A549 (cell line): ENCODE data around the gene GZMH. TPM values are rescaled to one million over a fixed set of nuclear protein-coding genes. Genes with fewer than 3 reads are reported as not detected.

ENCODE experiments used
- ATAC-seq, 2 experiments: fragments of 200-7000 bp in 1 of 2; fragments of >200 bp in 1 of 2; cut with Nextera tagmentation in 1 of 2; cut with Tn5 transposase in 1 of 2; 3 replicates each; pipeline versions ENCODE4 v1.8.0 to v1.9.1; 2018 to 2020; ENCODE audit warnings: mild to moderate bottlenecking in 1 of 2, moderate library complexity in 1 of 2
- CTCF ChIA-PET: fragments of 300-600 bp; sonication (Branson Sonifier 250); formaldehyde crosslinking; extraction: SDS; loops from one replicate; lab custom pipeline; 2021; ENCODE audit warnings: antibody characterized with exemption, inconsistent platforms; lab: Yijun Ruan, JAX
- POLR2A ChIA-PET: fragments of 350-600 bp; formaldehyde crosslinking; extraction: SDS; loops from one replicate; lab custom pipeline; 2021; ENCODE audit warnings: antibody characterized with exemption, inconsistent platforms; lab: Yijun Ruan, JAX
- DNase-seq, 2 experiments: peaks; one replicate each; pipeline versions ENCODE4 v3.0.0 to v3.0.0-alpha.2; 2011 to 2016; ENCODE audit warnings: low read depth in 1 of 2, low spot score in 1 of 2
- FAIRE-seq: peaks from 2 replicates; lab custom pipeline; 2011; peaks lifted over from hg19 to GRCh38; lab: Jason Lieb, UNC
- H3K27ac ChIP-seq, 2 experiments: fragments of >200 bp; sonication (Bioruptor Twin); formaldehyde crosslinking; 3 replicates each; pipeline ENCODE4 v1.5.1; 2016 to 2017
- H3K4me1 ChIP-seq: fragments of >200 bp; sonication (Bioruptor Twin); formaldehyde crosslinking; 3 replicates; pipeline ENCODE4 v1.6.1; 2016
- H3K4me2 ChIP-seq: fragments of >200 bp; sonication (Bioruptor Twin); formaldehyde crosslinking; 3 replicates; pipeline ENCODE4 v1.6.1; 2016
- H3K4me3 ChIP-seq: fragments of >200 bp; sonication (Bioruptor Twin); formaldehyde crosslinking; 3 replicates; pipeline ENCODE4 v1.5.1; 2016
- H3K9me3 ChIP-seq: fragments of >200 bp; sonication (Bioruptor Twin); formaldehyde crosslinking; 3 replicates; pipeline ENCODE4 v1.6.1; 2016
- CBX8 ChIP-seq: fragments of 200-600 bp; sonication (generic); IDR thresholded peaks from 2 replicates; pipeline ENCODE4 v1.6.1; 2016
- CHD2 ChIP-seq: fragments of 150-350 bp; IDR thresholded peaks from 2 replicates; pipeline ENCODE4 v1.6.1; 2014; ENCODE audit warnings: low read length; ENCODE audit not compliant: partially characterized antibody
- CTCF ChIP-seq: fragments of >200 bp; sonication (Bioruptor Twin); formaldehyde crosslinking; IDR thresholded peaks from 3 replicates; pipeline ENCODE4 v1.5.1; 2016
- EHMT2 ChIP-seq: fragments of 200-600 bp; sonication (generic); IDR thresholded peaks from 2 replicates; pipeline ENCODE4 v1.6.1; 2016; ENCODE audit warnings: antibody characterized with exemption, low read depth, mild to moderate bottlenecking, moderate library complexity
- ELK1 ChIP-seq: fragments of 150-350 bp; IDR thresholded peaks from 2 replicates; pipeline ENCODE4 v1.6.1; 2014; ENCODE audit warnings: low read depth, mild to moderate bottlenecking, low read length
- FOSB ChIP-seq: fragments of 250-450 bp; sonication (Bioruptor Pico); IDR thresholded peaks from 2 replicates; pipeline ENCODE4 v1.5.0; 2020; ENCODE audit warnings: mild to moderate bottlenecking, moderate library complexity
- FOSL2 ChIP-seq, 2 experiments: fragments of 450-650 bp in 1 of 2; fragments of >200 bp in 1 of 2; sonication (Bioruptor Twin) in 1 of 2; formaldehyde crosslinking; IDR thresholded peaks; 2 replicates each; pipeline versions ENCODE4 v1.5.0 to v1.6.1; 2016 to 2020; ENCODE audit warnings: mild to moderate bottlenecking in 1 of 2, moderate library complexity in 1 of 2
- FOXS1 ChIP-seq: fragments of 250-450 bp; sonication (Bioruptor Pico); IDR thresholded peaks from 2 replicates; pipeline ENCODE4 v1.5.0; 2020; ENCODE audit warnings: mild to moderate bottlenecking, moderate library complexity
- GATA3 ChIP-seq: IDR thresholded peaks from 2 replicates; pipeline ENCODE4 v1.6.1; 2012; ENCODE audit warnings: borderline replicate concordance
- HES2 ChIP-seq: fragments of >200 bp; sonication (Bioruptor Twin); formaldehyde crosslinking; IDR thresholded peaks from 2 replicates; pipeline ENCODE4 v1.6.1; 2016
- HOXA7 ChIP-seq: fragments of 250-450 bp; sonication (Bioruptor Pico); IDR thresholded peaks from 2 replicates; pipeline ENCODE4 v1.5.0; 2020; ENCODE audit warnings: mild to moderate bottlenecking, moderate library complexity
- JUNB ChIP-seq: fragments of >200 bp; sonication (Bioruptor Twin); formaldehyde crosslinking; IDR thresholded peaks from 2 replicates; pipeline ENCODE4 v1.6.1; 2016
- KDM1A ChIP-seq: fragments of 200-600 bp; sonication (generic); IDR thresholded peaks from 2 replicates; pipeline ENCODE4 v1.6.1; 2016; ENCODE audit warnings: low read depth, mild to moderate bottlenecking
- MAFK ChIP-seq: fragments of 450-650 bp; IDR thresholded peaks from 2 replicates; pipeline ENCODE4 v1.6.1; 2014; ENCODE audit not compliant: partially characterized antibody
- MAX ChIP-seq: IDR thresholded peaks from 2 replicates; pipeline ENCODE4 v1.6.1; 2012
- MAZ ChIP-seq: fragments of 150-350 bp; IDR thresholded peaks from 2 replicates; pipeline ENCODE4 v1.6.1; 2014; ENCODE audit warnings: antibody characterized with exemption, low read depth, low read length, borderline replicate concordance
- MYC ChIP-seq: IDR thresholded peaks from 2 replicates; pipeline ENCODE4 v1.6.1; 2012; ENCODE audit warnings: mild to moderate bottlenecking, inconsistent platforms, low read length, improper control_type of control experiment, borderline replicate concordance
- NFE2L2 ChIP-seq: fragments of 150-350 bp; conservative IDR thresholded peaks from 2 replicates; pipeline ENCODE4 v1.6.1; 2014; ENCODE audit warnings: low read length
- NR3C1 ChIP-seq: fragments of >200 bp; sonication (Bioruptor Twin); formaldehyde crosslinking; IDR thresholded peaks from 3 replicates; pipeline ENCODE4 v1.6.1; 2017
- PBX3 ChIP-seq: IDR thresholded peaks from 2 replicates; pipeline ENCODE4 v1.6.1; 2012
- PHF8 ChIP-seq: fragments of 200-600 bp; sonication (generic); IDR thresholded peaks from 2 replicates; pipeline ENCODE4 v1.6.1; 2016; ENCODE audit warnings: low read depth, mild to moderate bottlenecking, antibody characterized with exemption, moderate library complexity, borderline replicate concordance
- POLR2AphosphoS2 ChIP-seq: conservative IDR thresholded peaks from 2 replicates; pipeline ENCODE4 v1.6.1; 2012; ENCODE audit warnings: low read length, improper control_type of control experiment, inconsistent platforms
- RFX5 ChIP-seq: fragments of 450-650 bp; IDR thresholded peaks from 2 replicates; pipeline ENCODE4 v1.7.1; 2014; ENCODE audit warnings: antibody characterized with exemption, mild to moderate bottlenecking, moderate library complexity
- SMC3 ChIP-seq: fragments of >200 bp; sonication (Bioruptor Twin); formaldehyde crosslinking; IDR thresholded peaks from 3 replicates; pipeline ENCODE4 v1.6.1; 2018; ENCODE audit warnings: inconsistent platforms
- TP53 ChIP-seq: fragments of 250-450 bp; sonication (Bioruptor Pico); IDR thresholded peaks from 2 replicates; pipeline ENCODE4 v1.5.0; 2021; ENCODE audit warnings: mild to moderate bottlenecking, moderate library complexity
- USF2 ChIP-seq: fragments of 450-650 bp; IDR thresholded peaks from 2 replicates; pipeline ENCODE4 v1.6.1; 2014; ENCODE audit warnings: antibody characterized with exemption
- ZFP36 ChIP-seq: fragments of 450-650 bp; IDR thresholded peaks from 2 replicates; pipeline ENCODE4 v1.6.1; 2014; ENCODE audit warnings: borderline replicate concordance; ENCODE audit not compliant: partially characterized antibody
- ZNF302 ChIP-seq: fragments of 250-450 bp; sonication (Bioruptor Pico); IDR thresholded peaks from 2 replicates; pipeline ENCODE4 v1.9.0; 2021; ENCODE audit warnings: inconsistent platforms, mild to moderate bottlenecking, moderate library complexity
- WGBS: methylation state at CpG from one replicate; pipeline ENCODE4 v1.1.6; 2017; ENCODE audit errors: missing lambda C conversion rate; 5-methylcytosine and 5-hydroxymethylcytosine counted together
- polyA plus RNA-seq, 4 experiments: library from polyadenylated mRNA; depleted of rRNA in 3 of 4; stranded (reverse); fragments of >200 nt; fragmentation: RNase III in 1 of 4; extraction: RNeasy Plus Mini Kit Qiagen cat#74134 plus additional on column Dnase treatment in 1 of 4; gene quantifications; 2 replicates in 3 of 4; 3 replicates in 1 of 4; pipeline ENCODE4 v1.2.3, GENCODE V29; 2011 to 2017

Gene GZMH
- polyA plus RNA-seq, 2 of the 4 experiments (the other 2 are of a cell fraction), result not detected

GRCh38 chr14:24563505-24563904 lies 46.0 kb downstream of the GZMH start:
- H3K4me2 ChIP-seq, result no peak overlapping the region
- no peak overlapping the region for H3K4me3 ChIP-seq
- no peak for FAIRE-seq
- POLR2A ChIA-PET, result no interaction called here
- no peak for DNase-seq
- 2% methylated on average over 3 of the region's 3 CpGs for WGBS
- no peak for ATAC-seq
- H3K27ac ChIP-seq, result no peak overlapping the region
- no peaks in the 10 kb centered on the region; the same call in 2 of the 3 replicates for H3K9me3 ChIP-seq
- CTCF ChIA-PET, result no interaction called here
- TF ChIP-seq USF2, result no peak
- TF ChIP-seq PHF8, result no peak
- no peak for TF ChIP-seq GATA3
- TF ChIP-seq CTCF, result no peak
- no peak for TF ChIP-seq RFX5
- no peak for TF ChIP-seq CHD2
- no peak for TF ChIP-seq KDM1A
- TF ChIP-seq POLR2AphosphoS2, result no peak
- TF ChIP-seq FOSB, result no peak
- TF ChIP-seq NFE2L2, result no peak
- no peak for TF ChIP-seq CBX8
- no peaks in the 10 kb centered on the region for H3K4me1 ChIP-seq

GRCh38 chr14:24556756-24557155 lies 52.7 kb downstream of the GZMH start:
- TF ChIP-seq ZNF302 (CRISPR knock-in tag), result no peak
- TF ChIP-seq MAFK, result no peak
- TF ChIP-seq HOXA7 (CRISPR knock-in tag), result no peak
- TF ChIP-seq FOSL2 (IDR thresholded peaks at IDR 0.05), result no peak
- no peak for TF ChIP-seq FOSL2 (CRISPR knock-in tag; IDR thresholded peaks at IDR 0.05)
- TF ChIP-seq EHMT2, result no peak
- no peak for TF ChIP-seq ZFP36
- TF ChIP-seq MAX, result no peak
- no peak for TF ChIP-seq MYC
- TF ChIP-seq FOXS1 (CRISPR knock-in tag), result no peak
- no peak for TF ChIP-seq NR3C1
- TF ChIP-seq SMC3, result no peak
- TF ChIP-seq HES2, result no peak
- TF ChIP-seq ELK1, result no peak
- no peak for TF ChIP-seq JUNB
- no peak for TF ChIP-seq NFE2L2
- TF ChIP-seq PBX3, result no peak
- TF ChIP-seq MAZ, result no peak
- no peak for TF ChIP-seq TP53 (CRISPR knock-in tag)
- TF ChIP-seq, all 56 proteins: peak for 0
- 4% methylated on average over 4 of the region's 4 CpGs for WGBS
- FAIRE-seq (no peak), DNase-seq (no peak), ATAC-seq (no peak)
- Histone ChIP-seq H3K4me3 (no peak overlapping the region), H3K27ac (no peak overlapping the region), H3K9me3 (no peaks in the 10 kb centered on the region), H3K4me1 (no peaks in the 10 kb centered on the region), H3K4me2 (no peak overlapping the region)
- CTCF ChIA-PET, result no interaction called here
- POLR2A ChIA-PET, result no interaction called here
